Ishikawa (cell line): Measurements from ENCODE around the gene FIG4.

ENCODE experiments used
- CEBPB ChIP-seq: IDR thresholded peaks from 2 replicates; pipeline ENCODE4 v1.6.1; 2012
- CREB1 ChIP-seq: IDR thresholded peaks from 2 replicates; pipeline ENCODE4 v1.6.1; 2012; ENCODE audit warnings: low read depth
- EGR1 ChIP-seq: IDR thresholded peaks from 2 replicates; pipeline ENCODE4 v1.6.1; 2012
- EP300 ChIP-seq: IDR thresholded peaks from 2 replicates; pipeline ENCODE4 v1.6.1; 2012; ENCODE audit warnings: borderline replicate concordance
- FOXM1 ChIP-seq: IDR thresholded peaks from 2 replicates; pipeline ENCODE4 v1.6.1; 2012; ENCODE audit warnings: low read depth, borderline replicate concordance
- NFIC ChIP-seq: IDR thresholded peaks from 2 replicates; pipeline ENCODE4 v1.6.1; 2012
- RAD21 ChIP-seq: IDR thresholded peaks from 2 replicates; pipeline ENCODE4 v1.6.1; 2012; ENCODE audit warnings: low read depth
- TAF1 ChIP-seq: IDR thresholded peaks from 2 replicates; pipeline ENCODE4 v1.6.1; 2012; ENCODE audit warnings: low read depth, mild to moderate bottlenecking
- TCF12 ChIP-seq: IDR thresholded peaks from 2 replicates; pipeline ENCODE4 v1.6.1; 2012; ENCODE audit warnings: low read depth
- TEAD4 ChIP-seq: IDR thresholded peaks from 2 replicates; pipeline ENCODE4 v1.6.1; 2012
- USF1 ChIP-seq: IDR thresholded peaks from 2 replicates; pipeline ENCODE4 v1.6.1; 2012
- YY1 ChIP-seq: IDR thresholded peaks from 2 replicates; pipeline ENCODE4 v1.6.1; 2012; ENCODE audit warnings: low read depth
- ZBTB7A ChIP-seq: IDR thresholded peaks from 2 replicates; pipeline ENCODE4 v1.6.1; 2012; ENCODE audit warnings: low read depth
- TF ChIP-seq, protein P1 (sequence below): IDR thresholded peaks from 2 replicates; pipeline ENCODE4 v1.6.1; 2012
- TF ChIP-seq, protein P2 (sequence below): IDR thresholded peaks from 2 replicates; pipeline ENCODE4 v1.6.1; 2012; ENCODE audit warnings: low read depth, mild to moderate bottlenecking

FIG4 gene

DNA sequence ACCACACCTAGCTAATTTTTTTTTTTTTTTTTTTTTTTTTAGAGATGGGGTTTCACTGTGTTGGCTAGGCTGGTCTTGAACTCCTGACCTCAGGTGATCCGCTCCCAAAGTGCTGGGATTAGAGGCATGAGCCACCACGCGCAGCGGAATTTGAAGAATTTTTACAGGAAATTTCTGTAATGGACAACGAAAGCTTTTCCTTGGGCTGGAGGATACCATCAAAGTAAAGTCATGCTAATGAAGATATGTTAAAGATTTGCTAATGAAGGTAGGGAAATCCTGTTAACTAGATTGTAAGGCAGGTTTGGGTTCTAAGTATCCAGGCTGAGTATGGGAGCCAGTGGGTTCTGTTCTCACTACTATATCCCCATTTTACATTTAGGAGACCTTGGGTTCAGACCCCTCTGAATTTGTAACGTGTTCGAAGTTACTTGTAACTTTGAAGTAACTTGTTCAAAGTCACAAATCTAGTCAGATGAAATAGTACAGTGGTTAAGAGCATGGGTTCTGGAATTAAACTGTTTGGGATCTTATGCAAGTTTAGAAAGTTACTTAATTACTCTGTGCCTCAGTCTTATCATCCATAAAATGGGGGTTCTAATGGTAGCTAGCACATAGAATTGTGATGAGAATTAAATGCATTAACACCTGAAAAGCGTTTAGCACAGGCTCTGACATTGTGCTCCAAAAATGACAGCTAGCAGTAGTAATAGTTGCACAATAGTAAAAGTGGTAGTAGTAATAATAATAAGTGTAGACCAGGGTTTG is 163.6 kb downstream of the FIG4 start:
- no peak for TF ChIP-seq EGR1
- TF ChIP-seq TCF12 = no peak
- no peak for TF ChIP-seq YY1
- no peak for TF ChIP-seq CREB1
- TF ChIP-seq ZBTB7A = no peak

- no peak for TF ChIP-seq EGR1
- no peak for TF ChIP-seq TCF12
- TF ChIP-seq TAF1 = no peak
- TF ChIP-seq ZBTB7A = no peak
- TF ChIP-seq NFIC = no peak
- TF ChIP-seq, protein P1, sequence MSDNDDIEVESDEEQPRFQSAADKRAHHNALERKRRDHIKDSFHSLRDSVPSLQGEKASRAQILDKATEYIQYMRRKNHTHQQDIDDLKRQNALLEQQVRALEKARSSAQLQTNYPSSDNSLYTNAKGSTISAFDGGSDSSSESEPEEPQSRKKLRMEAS = no peak
These were observed 170.8 kb downstream of the FIG4 start for GRCh38 chr6:109861946-109862345.

DNA sequence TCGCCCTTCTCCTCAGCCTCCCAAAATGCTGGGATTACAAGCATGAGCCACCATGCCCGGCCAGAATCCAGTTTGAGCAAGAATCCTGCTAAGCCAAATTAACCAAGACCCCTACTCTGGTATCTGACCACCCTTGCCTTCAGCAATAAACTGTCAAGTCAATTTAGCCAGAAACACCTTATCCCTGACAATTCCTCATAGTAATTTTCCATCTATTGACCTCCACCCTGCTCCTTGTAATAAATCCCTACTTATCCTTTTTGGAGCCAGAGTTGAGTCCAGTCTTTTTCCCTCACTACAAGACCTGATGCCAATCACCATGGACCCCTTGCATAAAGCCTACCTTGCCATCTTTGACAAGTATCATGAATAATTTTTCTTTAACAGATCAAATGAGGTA is 173.0 kb downstream of the FIG4 start:
- TF ChIP-seq TAF1 (no peak), EGR1 (no peak), USF1 (no peak), CEBPB (no peak), TCF12 (no peak), RAD21 (no peak), FOXM1 (no peak), TEAD4 (no peak), ZBTB7A (no peak), CREB1 (no peak), NFIC (no peak), EP300 (no peak), YY1 (no peak)
- TF ChIP-seq, protein P2, sequence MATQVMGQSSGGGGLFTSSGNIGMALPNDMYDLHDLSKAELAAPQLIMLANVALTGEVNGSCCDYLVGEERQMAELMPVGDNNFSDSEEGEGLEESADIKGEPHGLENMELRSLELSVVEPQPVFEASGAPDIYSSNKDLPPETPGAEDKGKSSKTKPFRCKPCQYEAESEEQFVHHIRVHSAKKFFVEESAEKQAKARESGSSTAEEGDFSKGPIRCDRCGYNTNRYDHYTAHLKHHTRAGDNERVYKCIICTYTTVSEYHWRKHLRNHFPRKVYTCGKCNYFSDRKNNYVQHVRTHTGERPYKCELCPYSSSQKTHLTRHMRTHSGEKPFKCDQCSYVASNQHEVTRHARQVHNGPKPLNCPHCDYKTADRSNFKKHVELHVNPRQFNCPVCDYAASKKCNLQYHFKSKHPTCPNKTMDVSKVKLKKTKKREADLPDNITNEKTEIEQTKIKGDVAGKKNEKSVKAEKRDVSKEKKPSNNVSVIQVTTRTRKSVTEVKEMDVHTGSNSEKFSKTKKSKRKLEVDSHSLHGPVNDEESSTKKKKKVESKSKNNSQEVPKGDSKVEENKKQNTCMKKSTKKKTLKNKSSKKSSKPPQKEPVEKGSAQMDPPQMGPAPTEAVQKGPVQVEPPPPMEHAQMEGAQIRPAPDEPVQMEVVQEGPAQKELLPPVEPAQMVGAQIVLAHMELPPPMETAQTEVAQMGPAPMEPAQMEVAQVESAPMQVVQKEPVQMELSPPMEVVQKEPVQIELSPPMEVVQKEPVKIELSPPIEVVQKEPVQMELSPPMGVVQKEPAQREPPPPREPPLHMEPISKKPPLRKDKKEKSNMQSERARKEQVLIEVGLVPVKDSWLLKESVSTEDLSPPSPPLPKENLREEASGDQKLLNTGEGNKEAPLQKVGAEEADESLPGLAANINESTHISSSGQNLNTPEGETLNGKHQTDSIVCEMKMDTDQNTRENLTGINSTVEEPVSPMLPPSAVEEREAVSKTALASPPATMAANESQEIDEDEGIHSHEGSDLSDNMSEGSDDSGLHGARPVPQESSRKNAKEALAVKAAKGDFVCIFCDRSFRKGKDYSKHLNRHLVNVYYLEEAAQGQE = no peak
- TF ChIP-seq, protein P1 = no peak

GRCh38 chr6:109865968-109866367 is 174.9 kb downstream of the FIG4 start:
- TF ChIP-seq TEAD4 = no peak
- TF ChIP-seq ZBTB7A = no peak
- no peak; the same call in 1 of the 2 replicates for TF ChIP-seq RAD21
- no peak for TF ChIP-seq USF1
- no peak for TF ChIP-seq EGR1
- TF ChIP-seq CREB1 = no peak
- no peak for TF ChIP-seq CEBPB
- no peak for TF ChIP-seq TAF1
- TF ChIP-seq FOXM1 = no peak
- no peak for TF ChIP-seq NFIC
- no peak for TF ChIP-seq TCF12
- no peak for TF ChIP-seq YY1
- no peak for TF ChIP-seq EP300
- TF ChIP-seq, protein P1 = no peak
- TF ChIP-seq, protein P2 = no peak

DNA sequence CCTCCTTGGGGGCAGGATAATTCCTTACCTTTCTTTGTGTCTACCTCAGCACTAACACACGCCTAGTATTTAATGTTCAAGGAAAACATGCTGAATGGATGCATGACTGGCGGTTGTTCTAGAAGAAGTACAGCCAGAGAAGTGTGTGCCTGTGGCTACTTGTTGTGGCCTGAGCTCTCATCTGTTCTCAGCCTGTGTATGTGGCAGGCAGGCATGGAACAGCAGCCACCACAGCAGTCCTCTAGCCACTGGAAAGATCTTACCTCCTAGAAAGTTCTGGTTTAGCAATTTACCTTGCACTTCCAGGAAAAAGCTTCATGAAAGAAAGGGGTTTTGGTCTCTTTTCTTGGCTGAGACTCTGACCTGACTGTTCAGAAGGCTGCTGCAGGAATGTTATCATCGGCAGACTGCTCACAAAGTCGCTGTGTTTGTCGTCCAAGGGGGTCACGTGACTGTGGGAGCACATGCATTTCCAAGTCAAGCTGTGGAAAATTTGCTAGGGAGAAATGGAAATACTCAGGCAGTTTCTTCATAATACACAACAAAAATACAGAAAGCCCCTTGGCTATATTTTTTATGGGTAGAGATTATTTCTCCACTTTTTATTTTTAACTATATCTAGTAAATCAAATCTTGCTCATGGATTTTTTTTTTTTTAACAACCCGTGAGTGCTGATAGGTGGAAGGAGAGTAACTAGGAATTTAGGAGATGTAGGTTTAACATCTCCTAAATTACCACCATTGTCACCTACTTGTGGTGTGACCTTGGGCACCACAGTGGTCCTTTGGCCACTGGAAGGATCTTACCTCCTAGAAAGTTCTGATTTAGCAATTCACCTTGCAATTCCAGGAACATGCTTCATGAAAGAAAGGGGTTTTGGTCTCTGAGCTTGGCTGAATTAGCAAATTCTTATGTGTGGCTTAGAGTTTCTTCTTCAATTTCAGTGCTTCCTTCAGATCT is 176.2 kb downstream of the FIG4 start:
- TF ChIP-seq TAF1 (no peak), EP300 (no peak), USF1 (peak; percentile 34)
